Stimulated activated naive CD8-positive, alpha-beta T cell treated with anti-CD3 and anti-CD28 coated beads, Interleukin-15, amount 100 ng/mL, for 72 hours (primary cell): ENCODE data around the gene ENPP3.
A peak's percentile ranks its signal among the peaks of the same experiment; 100 is the strongest.
"Not testable (repeated sequence)": the region's sequence is repeated elsewhere in the genome, so short reads cannot be mapped to it uniquely, and the experiment has no call there.

Experiments used
- ATAC-seq: fragments of 150-1000 bp; cut with Tn5 transposase; 2 replicates; pipeline ENCODE4 v1.10.0; 2021; ENCODE audit warnings: mild to moderate bottlenecking, moderate library complexity
- DNase-seq, 2 donors: peaks; one replicate each; pipeline ENCODE4 v3.0.0; 2021 to 2022
- H3K27ac Mint-ChIP-seq, 2 donors: one replicate each; pipeline ENCODE4 v1.8.0; 2022; ENCODE audit warnings: mild to moderate bottlenecking in 2 of 2, mixed read lengths in 2 of 2, moderate library complexity in 2 of 2
- H3K27me3 Mint-ChIP-seq: one replicate; pipeline ENCODE4 v1.8.0; 2022; ENCODE audit warnings: mixed read lengths
- H3K4me1 Mint-ChIP-seq: one replicate; pipeline ENCODE4 v1.8.0; 2022; ENCODE audit warnings: mild to moderate bottlenecking, mixed read lengths
- H3K4me3 Mint-ChIP-seq, 2 donors: one replicate each; pipeline ENCODE4 v1.8.0; 2022; ENCODE audit warnings: mild to moderate bottlenecking in 2 of 2, mixed read lengths in 2 of 2, moderate library complexity in 1 of 2
- H3K9me3 Mint-ChIP-seq, 2 donors: one replicate each; pipeline ENCODE4 v1.8.0; 2022; ENCODE audit warnings: mixed read lengths in 2 of 2

The ENPP3 gene

GRCh38 chr6:131692589-131692988 is 55.5 kb downstream of the ENPP3 start:
- no peak for DNase-seq
- H3K27ac Mint-ChIP-seq = no peak overlapping the region
- H3K4me3 Mint-ChIP-seq = no peak overlapping the region
- ATAC-seq = no peak
- H3K27me3 Mint-ChIP-seq = peaks cover 15% of the 10 kb centered on the region
- H3K4me1 Mint-ChIP-seq = peaks cover 10% of the 10 kb centered on the region
- H3K9me3 Mint-ChIP-seq = no peaks in the 10 kb centered on the region

- Mint-ChIP-seq H3K4me1 (peaks cover 5% of the 10 kb centered on the region), H3K9me3 (no peaks in the 10 kb centered on the region), H3K27me3 (peaks cover 12% of the 10 kb centered on the region), H3K4me3 (no peak overlapping the region), H3K27ac (no peak overlapping the region)
- no peak for ATAC-seq
- no peak for DNase-seq
These were observed 56.3 kb downstream of the ENPP3 start for GRCh38 chr6:131693384-131693783.

- peak; percentile 93 for ATAC-seq
- Mint-ChIP-seq H3K4me1 (no peaks in the 10 kb centered on the region), H3K4me3 (no peak overlapping the region), H3K27ac (no peak overlapping the region), H3K27me3 (peaks cover under 1% of the 10 kb centered on the region), H3K9me3 (no peaks in the 10 kb centered on the region)
- peak in 1 of 2 donors; percentile 44 for DNase-seq
These were observed 57.8 kb downstream of the ENPP3 start for GRCh38 chr6:131694832-131695426.

GRCh38 chr6:131696956-131697355 is 59.9 kb downstream of the ENPP3 start:
- Mint-ChIP-seq H3K27ac (no peak overlapping the region), H3K4me1 (no peaks in the 10 kb centered on the region), H3K27me3 (no peaks in the 10 kb centered on the region), H3K9me3 (no peaks in the 10 kb centered on the region), H3K4me3 (no peak overlapping the region)
- no peak for ATAC-seq
- DNase-seq = no peak

- not testable (repeated sequence) for H3K4me3 Mint-ChIP-seq, H3K27me3 Mint-ChIP-seq, H3K9me3 Mint-ChIP-seq, ATAC-seq, H3K4me1 Mint-ChIP-seq, H3K27ac Mint-ChIP-seq, DNase-seq
These were observed 63.7 kb downstream of the ENPP3 start for GRCh38 chr6:131700851-131701250.

GRCh38 chr6:131703905-131704304 is 66.8 kb downstream of the ENPP3 start:
- not testable (repeated sequence) for H3K9me3 Mint-ChIP-seq, H3K4me3 Mint-ChIP-seq, H3K4me1 Mint-ChIP-seq, ATAC-seq, H3K27ac Mint-ChIP-seq, H3K27me3 Mint-ChIP-seq, DNase-seq

- ATAC-seq, H3K4me1 Mint-ChIP-seq, H3K27ac Mint-ChIP-seq, H3K9me3 Mint-ChIP-seq, H3K4me3 Mint-ChIP-seq, DNase-seq, H3K27me3 Mint-ChIP-seq: not testable (repeated sequence)
These were observed 73.8 kb downstream of the ENPP3 start, which contains the start of gene CTAGE9 for GRCh38 chr6:131710917-131711316. CTAGE9 (minus strand) TSS chr6:131711017; CDS start chr6:131711017, 0 bp downstream.

- peak; percentile 65 for ATAC-seq
- H3K9me3 Mint-ChIP-seq, DNase-seq, H3K27ac Mint-ChIP-seq, H3K27me3 Mint-ChIP-seq, H3K4me1 Mint-ChIP-seq, H3K4me3 Mint-ChIP-seq: not testable (repeated sequence)
These were observed 78.5 kb downstream of the ENPP3 start for GRCh38 chr6:131715567-131715966.

- ATAC-seq (no peak), DNase-seq (no peak)
- Mint-ChIP-seq H3K9me3 (no peaks in the 10 kb centered on the region), H3K27ac (no peak overlapping the region), H3K27me3 (no peaks in the 10 kb centered on the region), H3K4me1 (no peaks in the 10 kb centered on the region), H3K4me3 (no peak overlapping the region)
These were observed 80.9 kb downstream of the ENPP3 start for GRCh38 chr6:131717836-131718542.

- Mint-ChIP-seq H3K4me1 (peaks cover 11% of the 10 kb centered on the region), H3K27ac (no peak overlapping the region), H3K9me3 (no peaks in the 10 kb centered on the region), H3K4me3 (no peak overlapping the region), H3K27me3 (no peaks in the 10 kb centered on the region)
- DNase-seq (no peak), ATAC-seq (no peak)
These were observed 84.1 kb downstream of the ENPP3 start for GRCh38 chr6:131721161-131721560.

- no peaks in the 10 kb centered on the region for H3K9me3 Mint-ChIP-seq
- peaks cover 11% of the 10 kb centered on the region for H3K4me1 Mint-ChIP-seq
- H3K4me3 Mint-ChIP-seq = no peak overlapping the region
- ATAC-seq = no peak
- no peak overlapping the region for H3K27ac Mint-ChIP-seq
- no peak for DNase-seq
- no peaks in the 10 kb centered on the region for H3K27me3 Mint-ChIP-seq
These were observed 87.0 kb downstream of the ENPP3 start for GRCh38 chr6:131724114-131724513.

GRCh38 chr6:131727467-131727866 is 90.4 kb downstream of the ENPP3 start:
- no peak for DNase-seq
- ATAC-seq = no peak
- Mint-ChIP-seq H3K4me3 (no peak overlapping the region), H3K27ac (no peak overlapping the region), H3K9me3 (no peaks in the 10 kb centered on the region), H3K27me3 (no peaks in the 10 kb centered on the region), H3K4me1 (peaks cover 11% of the 10 kb centered on the region)

GRCh38 chr6:131727868-131728267 is 90.8 kb downstream of the ENPP3 start:
- Mint-ChIP-seq H3K4me1 (peaks cover 11% of the 10 kb centered on the region), H3K4me3 (no peak overlapping the region), H3K27me3 (no peaks in the 10 kb centered on the region), H3K9me3 (no peaks in the 10 kb centered on the region), H3K27ac (no peak overlapping the region)
- no peak for ATAC-seq
- no peak for DNase-seq

- peaks cover 11% of the 10 kb centered on the region for H3K4me1 Mint-ChIP-seq
- H3K9me3 Mint-ChIP-seq = no peaks in the 10 kb centered on the region
- no peak overlapping the region for H3K27ac Mint-ChIP-seq
- no peak for ATAC-seq
- no peak for DNase-seq
- H3K4me3 Mint-ChIP-seq = no peak overlapping the region
- H3K27me3 Mint-ChIP-seq = no peaks in the 10 kb centered on the region
These were observed 91.3 kb downstream of the ENPP3 start for GRCh38 chr6:131728296-131728939.

- peaks cover under 1% of the 10 kb centered on the region for H3K4me1 Mint-ChIP-seq
- ATAC-seq (no peak), DNase-seq (no peak)
- H3K9me3 Mint-ChIP-seq = no peaks in the 10 kb centered on the region
- H3K27me3 Mint-ChIP-seq = no peaks in the 10 kb centered on the region
- no peak overlapping the region for H3K27ac Mint-ChIP-seq
- H3K4me3 Mint-ChIP-seq = no peak overlapping the region
These were observed 92.4 kb downstream of the ENPP3 start for GRCh38 chr6:131729550-131729949.

- Mint-ChIP-seq H3K4me3 (no peak overlapping the region), H3K9me3 (no peaks in the 10 kb centered on the region), H3K27me3 (no peaks in the 10 kb centered on the region), H3K27ac (no peak overlapping the region), H3K4me1 (no peaks in the 10 kb centered on the region)
- ATAC-seq (no peak), DNase-seq (no peak)
These were observed 93.2 kb downstream of the ENPP3 start for GRCh38 chr6:131730264-131730663.
